ENCODE data around the gene EDA. TPM values are rescaled to one million over a fixed set of nuclear protein-coding genes. Genes with fewer than 3 reads are reported as not detected.

The EDA gene
- total RNA-seq (2021; ENCODE audit: unreplicated experiment) (0.23 TPM), Bru-seq, nascent RNA (percentile 15 among the genes with signal in this experiment), BruChase-seq, experiment 1, labeled RNA remaining after a 2-hour chase (percentile 17 among the genes with signal in this experiment), BruChase-seq, experiment 2, labeled RNA remaining after a 6-hour chase (percentile 13 among the genes with signal in this experiment)
- not detected for polyA plus RNA-seq (2012; ENCODE audit: insufficient read length)
- long read RNA-seq: 0 reads

DNA sequence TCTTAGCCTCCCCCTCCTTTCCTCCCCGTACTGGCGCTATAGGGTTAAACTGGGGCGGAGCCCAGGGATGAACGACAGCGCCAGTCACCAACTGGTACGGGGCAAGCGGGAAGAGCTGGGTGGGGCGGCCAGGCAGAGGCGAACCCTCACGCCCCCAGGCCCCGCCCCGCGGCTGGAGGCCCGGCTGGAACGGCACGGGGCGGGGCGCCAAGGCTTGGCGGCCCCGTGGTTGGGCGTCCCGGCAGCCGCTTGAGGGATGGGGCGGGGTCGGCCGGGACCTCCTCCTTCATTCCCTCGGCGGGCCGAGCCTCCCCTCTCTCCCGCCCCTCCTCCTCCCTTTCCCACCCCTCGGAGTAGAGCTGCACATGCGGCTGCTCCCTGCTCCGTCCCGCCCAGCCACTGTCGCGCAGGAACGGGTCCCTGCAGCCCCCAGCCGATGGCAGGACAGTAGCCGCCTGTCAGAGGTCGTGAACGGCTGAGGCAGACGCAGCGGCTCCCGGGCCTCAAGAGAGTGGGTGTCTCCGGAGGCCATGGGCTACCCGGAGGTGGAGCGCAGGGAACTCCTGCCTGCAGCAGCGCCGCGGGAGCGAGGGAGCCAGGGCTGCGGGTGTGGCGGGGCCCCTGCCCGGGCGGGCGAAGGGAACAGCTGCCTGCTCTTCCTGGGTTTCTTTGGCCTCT lies at the start of gene EDA:
TSS of gene EDA (plus strand) at position 335 of the 678 bp plus-strand sequence.
- no peaks in the 10 kb centered on the region; the same call in 1 of the 2 replicates for H3K4me1 ChIP-seq (ENCODE audit: control insufficient read depth, insufficient read depth, low read length)
- in situ Hi-C loops (cut with HindIII; ENCODE audit: low pct_unique_long_range_greater_than_20kb, low sequenced_read_pairs) (no loop called here), intact Hi-C loops (cut with micrococcal nuclease; ENCODE audit: unreplicated experiment) (loop anchor here (5.0 kb wide), 1 partner anchor 79 kb away; no protein-coding TSS in a partner anchor)
- ChIA-PET CTCF (no interaction called here), POLR2A (no interaction called here)
- BruUV-seq (replicated peaks): no TSS peak
- ATAC-seq: peak; percentile 97
- peaks cover 3% of the 10 kb centered on the region; the same call in 1 of the 2 replicates for H3K27me3 ChIP-seq (ENCODE audit: control insufficient read depth, insufficient read depth, low read length)
- peak within 1 kb of the TSS; percentile 37 to 46 for H3K4me3 ChIP-seq (ENCODE audit: low read depth in 2 of 2, low read length in 2 of 2)
- no peak for TF ChIP-seq SIN3A (IDR thresholded peaks at IDR 0.05; ENCODE audit: borderline replicate concordance, insufficient read depth, low read depth, low read length)
- TF ChIP-seq, protein P1, sequence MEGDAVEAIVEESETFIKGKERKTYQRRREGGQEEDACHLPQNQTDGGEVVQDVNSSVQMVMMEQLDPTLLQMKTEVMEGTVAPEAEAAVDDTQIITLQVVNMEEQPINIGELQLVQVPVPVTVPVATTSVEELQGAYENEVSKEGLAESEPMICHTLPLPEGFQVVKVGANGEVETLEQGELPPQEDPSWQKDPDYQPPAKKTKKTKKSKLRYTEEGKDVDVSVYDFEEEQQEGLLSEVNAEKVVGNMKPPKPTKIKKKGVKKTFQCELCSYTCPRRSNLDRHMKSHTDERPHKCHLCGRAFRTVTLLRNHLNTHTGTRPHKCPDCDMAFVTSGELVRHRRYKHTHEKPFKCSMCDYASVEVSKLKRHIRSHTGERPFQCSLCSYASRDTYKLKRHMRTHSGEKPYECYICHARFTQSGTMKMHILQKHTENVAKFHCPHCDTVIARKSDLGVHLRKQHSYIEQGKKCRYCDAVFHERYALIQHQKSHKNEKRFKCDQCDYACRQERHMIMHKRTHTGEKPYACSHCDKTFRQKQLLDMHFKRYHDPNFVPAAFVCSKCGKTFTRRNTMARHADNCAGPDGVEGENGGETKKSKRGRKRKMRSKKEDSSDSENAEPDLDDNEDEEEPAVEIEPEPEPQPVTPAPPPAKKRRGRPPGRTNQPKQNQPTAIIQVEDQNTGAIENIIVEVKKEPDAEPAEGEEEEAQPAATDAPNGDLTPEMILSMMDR (IDR thresholded peaks at IDR 0.05): no peak
- TF ChIP-seq REST (IDR thresholded peaks at IDR 0.05; ENCODE audit: insufficient read depth in 1 of 2, low read depth in 2 of 2, low read length in 1 of 2): no peak
- no peak for TF ChIP-seq TCF7L2 (IDR thresholded peaks at IDR 0.05; ENCODE audit: low read depth, low read length)
- TF ChIP-seq POLR2AphosphoS5 (IDR thresholded peaks at IDR 0.05; ENCODE audit: low read depth, low read length): no peak
- no peak within 1 kb of the TSS for H3K27ac ChIP-seq (ENCODE audit: low read length)
- DNase-seq (ENCODE audit: low read depth, low spot score): no peak
- no peaks in the 10 kb centered on the region for H3K9me3 ChIP-seq (ENCODE audit: control insufficient read depth, insufficient read depth, low read depth, low read length)
- no peaks in the 10 kb centered on the region for H3K36me3 ChIP-seq (ENCODE audit: control insufficient read depth, insufficient read depth, low read length)

GRCh38 chrX:69568828-69569227 lies 47.1 kb upstream of the EDA start:
- Histone ChIP-seq H3K4me3 (ENCODE audit: low read depth in 2 of 2, low read length in 2 of 2) (no peak overlapping the region), H3K9me3 (ENCODE audit: control insufficient read depth, insufficient read depth, low read depth, low read length) (no peaks in the 10 kb centered on the region), H3K27me3 (ENCODE audit: control insufficient read depth, insufficient read depth, low read length) (no peaks in the 10 kb centered on the region), H3K36me3 (ENCODE audit: control insufficient read depth, insufficient read depth, low read length) (no peaks in the 10 kb centered on the region), H3K4me1 (ENCODE audit: control insufficient read depth, insufficient read depth, low read length) (no peaks in the 10 kb centered on the region), H3K27ac (ENCODE audit: low read length) (no peak overlapping the region)
- DNase-seq (ENCODE audit: low read depth, low spot score) (no peak), ATAC-seq (no peak)
- CTCF ChIA-PET: no interaction called here
- POLR2A ChIA-PET: no interaction called here
- BruUV-seq (replicated peaks): no TSS peak
- intact Hi-C loops (cut with micrococcal nuclease; ENCODE audit: unreplicated experiment) (no loop called here), in situ Hi-C loops (cut with HindIII; ENCODE audit: low pct_unique_long_range_greater_than_20kb, low sequenced_read_pairs) (no loop called here)
- TF ChIP-seq REST (IDR thresholded peaks at IDR 0.05; ENCODE audit: insufficient read depth in 1 of 2, low read depth in 2 of 2, low read length in 1 of 2): no peak
- no peak for TF ChIP-seq TCF7L2 (IDR thresholded peaks at IDR 0.05; ENCODE audit: low read depth, low read length)
- TF ChIP-seq POLR2AphosphoS5 (IDR thresholded peaks at IDR 0.05; ENCODE audit: low read depth, low read length): no peak
- TF ChIP-seq, protein P1 (IDR thresholded peaks at IDR 0.05): no peak
- no peak for TF ChIP-seq SIN3A (IDR thresholded peaks at IDR 0.05; ENCODE audit: borderline replicate concordance, insufficient read depth, low read depth, low read length)

All from Panc1 (cell line).